Fibroblast of mammary gland (primary cell): Measurements from ENCODE around the gene TRMU.

Source experiments
- DNase-seq: peaks from one replicate; pipeline ENCODE4 v3.0.0-alpha.2; 2010; ENCODE audit warnings: low read depth
- H3K4me3 ChIP-seq: 2 replicates; pipeline ENCODE4 v1.5.1; 2011; ENCODE audit warnings: low read depth, mild to moderate bottlenecking, low read length, moderate library complexity; ENCODE audit not compliant: control insufficient read depth
- TF ChIP-seq, protein P1 (sequence below): conservative IDR thresholded peaks from 2 replicates; pipeline ENCODE4 v1.5.1; 2011; ENCODE audit warnings: low read depth, low read length, inconsistent platforms; ENCODE audit not compliant: control insufficient read depth, insufficient read depth

TRMU gene

DNA sequence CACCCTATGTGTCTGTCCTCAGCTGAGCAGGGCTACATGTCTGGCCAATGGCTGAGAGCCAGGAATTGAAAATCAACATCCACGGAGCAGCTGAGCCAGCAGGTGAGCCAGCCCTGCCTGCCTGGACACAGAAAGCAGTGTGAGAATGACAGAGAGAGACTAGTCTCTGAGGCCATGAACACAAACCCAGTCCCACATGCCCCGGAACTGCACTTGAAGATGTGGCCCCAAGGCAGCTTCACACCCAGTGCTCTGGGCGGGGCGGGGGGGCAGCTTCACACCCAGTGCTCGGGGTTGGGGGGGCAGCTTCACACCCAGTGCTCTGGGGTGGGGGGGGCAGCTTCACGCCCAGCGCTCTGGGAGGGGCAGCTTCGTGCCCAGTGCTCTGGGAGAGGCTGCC lies 37.6 kb downstream of the TRMU start:
- no peak for DNase-seq
- TF ChIP-seq, protein P1, sequence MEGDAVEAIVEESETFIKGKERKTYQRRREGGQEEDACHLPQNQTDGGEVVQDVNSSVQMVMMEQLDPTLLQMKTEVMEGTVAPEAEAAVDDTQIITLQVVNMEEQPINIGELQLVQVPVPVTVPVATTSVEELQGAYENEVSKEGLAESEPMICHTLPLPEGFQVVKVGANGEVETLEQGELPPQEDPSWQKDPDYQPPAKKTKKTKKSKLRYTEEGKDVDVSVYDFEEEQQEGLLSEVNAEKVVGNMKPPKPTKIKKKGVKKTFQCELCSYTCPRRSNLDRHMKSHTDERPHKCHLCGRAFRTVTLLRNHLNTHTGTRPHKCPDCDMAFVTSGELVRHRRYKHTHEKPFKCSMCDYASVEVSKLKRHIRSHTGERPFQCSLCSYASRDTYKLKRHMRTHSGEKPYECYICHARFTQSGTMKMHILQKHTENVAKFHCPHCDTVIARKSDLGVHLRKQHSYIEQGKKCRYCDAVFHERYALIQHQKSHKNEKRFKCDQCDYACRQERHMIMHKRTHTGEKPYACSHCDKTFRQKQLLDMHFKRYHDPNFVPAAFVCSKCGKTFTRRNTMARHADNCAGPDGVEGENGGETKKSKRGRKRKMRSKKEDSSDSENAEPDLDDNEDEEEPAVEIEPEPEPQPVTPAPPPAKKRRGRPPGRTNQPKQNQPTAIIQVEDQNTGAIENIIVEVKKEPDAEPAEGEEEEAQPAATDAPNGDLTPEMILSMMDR, result no peak
- no peak overlapping the region for H3K4me3 ChIP-seq

DNA sequence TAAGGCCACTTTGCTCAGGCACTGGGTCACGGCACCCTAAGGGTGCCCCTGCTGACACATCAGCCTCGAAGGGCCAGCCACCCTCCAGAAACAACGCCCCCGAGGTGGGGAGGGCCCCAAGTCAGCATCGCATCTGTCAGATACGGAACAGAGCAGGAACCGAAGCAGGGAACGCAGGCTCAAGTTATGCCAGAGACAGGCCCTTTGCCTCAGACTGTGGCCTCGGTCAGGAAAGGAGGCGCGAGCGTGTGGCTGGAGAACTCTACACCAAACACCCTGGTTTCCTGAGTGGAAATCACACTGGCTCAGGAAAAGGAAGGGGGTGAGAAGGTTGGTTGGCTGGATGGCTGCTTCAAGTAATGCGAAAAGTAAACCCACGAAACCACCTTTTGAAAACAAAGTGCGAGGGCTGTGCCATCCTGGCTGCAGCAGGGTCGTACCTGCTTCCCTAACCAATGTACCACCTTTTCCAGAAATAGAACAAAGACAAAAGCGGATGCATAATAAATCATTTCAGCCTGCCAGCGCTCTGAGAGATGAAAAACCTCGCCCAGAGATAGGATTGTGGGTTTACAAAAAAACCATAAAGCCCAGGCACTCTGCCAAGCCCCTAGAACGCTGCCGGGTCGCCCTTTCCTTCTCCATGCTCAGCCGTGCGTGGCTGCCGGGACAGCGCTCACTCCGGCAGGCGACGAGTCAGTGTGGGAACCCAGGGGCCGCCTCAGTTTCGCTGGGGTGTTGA lies 38.6 kb downstream of the TRMU start:
- H3K4me3 ChIP-seq, result no peak overlapping the region
- TF ChIP-seq, protein P1, result no peak
- no peak for DNase-seq

DNA sequence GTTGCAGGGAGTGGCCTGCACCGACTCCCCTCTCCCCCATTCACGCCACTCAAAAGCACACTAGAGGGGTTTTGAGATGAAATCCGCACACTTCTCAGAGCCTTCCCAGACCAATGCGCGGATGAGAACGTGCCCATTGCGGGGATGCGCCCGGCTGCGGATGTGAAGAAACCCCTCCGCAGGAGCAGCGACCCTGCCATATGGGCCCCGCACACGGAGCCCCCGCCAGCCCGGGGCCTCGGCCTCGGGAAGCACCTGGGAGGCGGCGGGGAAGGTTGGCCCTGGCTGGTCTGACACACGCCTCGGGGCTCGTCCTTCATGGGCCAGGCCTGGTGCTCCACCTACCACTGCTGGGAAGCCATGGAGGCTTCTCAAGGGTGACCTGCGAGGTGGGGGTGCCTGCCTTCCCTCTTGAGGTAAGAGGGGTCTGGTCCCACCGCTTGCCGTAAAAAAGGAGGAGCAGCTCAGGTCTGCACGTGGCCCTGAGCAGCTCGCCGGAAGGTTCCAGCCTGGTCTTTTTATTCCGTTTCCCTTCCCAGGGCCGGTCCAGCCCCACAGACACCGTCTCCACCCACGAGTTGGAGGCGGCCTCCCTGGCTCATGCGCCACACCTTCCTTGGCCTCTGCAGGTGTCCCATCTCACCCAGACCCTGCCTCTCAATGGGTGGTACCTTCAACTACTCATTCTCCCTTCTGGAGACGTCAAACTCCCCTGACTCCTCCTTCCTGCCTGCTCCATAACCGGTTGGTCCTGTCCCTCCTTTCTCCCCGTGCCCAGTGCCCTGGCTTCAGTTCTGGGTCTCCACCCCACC lies 39.4 kb downstream of the TRMU start:
- H3K4me3 ChIP-seq, result no peak overlapping the region
- no peak for DNase-seq
- TF ChIP-seq, protein P1, result no peak

DNA sequence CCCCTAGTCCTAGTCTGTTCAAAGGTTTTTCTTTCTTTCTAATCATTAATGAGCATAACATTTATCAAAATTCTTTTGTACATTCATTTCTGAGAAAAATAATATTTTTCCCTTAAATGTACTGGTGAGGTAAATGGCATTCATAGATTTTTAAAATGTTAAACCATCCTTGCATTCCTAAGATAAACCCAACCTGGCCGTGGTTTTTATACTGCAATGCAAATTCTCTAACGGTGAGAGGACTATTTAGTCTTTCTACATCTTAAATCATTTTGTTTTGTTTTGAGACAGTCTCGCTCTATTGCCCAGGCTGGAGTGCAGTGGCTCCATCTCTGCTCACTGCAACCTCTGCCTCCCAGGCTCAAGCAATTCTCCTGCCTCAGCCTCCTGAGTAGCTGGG lies 40.6 kb downstream of the TRMU start:
- no peak for DNase-seq
- TF ChIP-seq, protein P1, result no peak
- no peak overlapping the region for H3K4me3 ChIP-seq

DNA sequence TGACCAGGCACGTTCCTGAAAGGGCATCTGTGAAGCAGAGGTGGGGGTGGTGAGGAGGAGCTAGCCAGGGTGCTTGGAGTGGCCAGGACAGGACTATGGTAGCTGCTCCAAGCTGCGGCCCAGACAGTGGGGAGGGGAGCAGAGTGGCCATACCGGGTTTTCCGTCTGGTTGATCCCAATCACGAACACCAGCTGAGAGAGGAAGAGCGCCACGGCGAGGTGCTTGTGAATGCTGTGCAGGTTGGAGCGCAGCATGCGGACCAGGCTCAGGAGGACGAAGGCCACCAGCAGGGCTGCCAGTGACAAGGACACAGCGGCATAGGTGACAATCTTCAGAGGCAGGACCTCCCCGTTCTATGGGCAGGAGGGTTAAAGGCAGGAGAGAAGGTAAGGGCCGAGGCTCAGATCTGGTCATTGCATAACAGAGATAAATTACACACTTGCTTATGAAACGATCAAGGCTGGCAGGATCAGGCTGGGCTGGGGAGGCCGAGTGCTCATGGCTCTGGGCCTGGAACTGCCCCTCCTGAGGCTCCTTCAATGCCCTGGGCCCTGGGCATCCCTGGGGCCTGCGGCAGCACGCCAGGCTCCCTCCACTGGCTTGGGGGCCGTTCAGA lies 41.5 kb downstream of the TRMU start:
- H3K4me3 ChIP-seq, result no peak overlapping the region
- no peak for DNase-seq
- TF ChIP-seq, protein P1, result no peak

DNA sequence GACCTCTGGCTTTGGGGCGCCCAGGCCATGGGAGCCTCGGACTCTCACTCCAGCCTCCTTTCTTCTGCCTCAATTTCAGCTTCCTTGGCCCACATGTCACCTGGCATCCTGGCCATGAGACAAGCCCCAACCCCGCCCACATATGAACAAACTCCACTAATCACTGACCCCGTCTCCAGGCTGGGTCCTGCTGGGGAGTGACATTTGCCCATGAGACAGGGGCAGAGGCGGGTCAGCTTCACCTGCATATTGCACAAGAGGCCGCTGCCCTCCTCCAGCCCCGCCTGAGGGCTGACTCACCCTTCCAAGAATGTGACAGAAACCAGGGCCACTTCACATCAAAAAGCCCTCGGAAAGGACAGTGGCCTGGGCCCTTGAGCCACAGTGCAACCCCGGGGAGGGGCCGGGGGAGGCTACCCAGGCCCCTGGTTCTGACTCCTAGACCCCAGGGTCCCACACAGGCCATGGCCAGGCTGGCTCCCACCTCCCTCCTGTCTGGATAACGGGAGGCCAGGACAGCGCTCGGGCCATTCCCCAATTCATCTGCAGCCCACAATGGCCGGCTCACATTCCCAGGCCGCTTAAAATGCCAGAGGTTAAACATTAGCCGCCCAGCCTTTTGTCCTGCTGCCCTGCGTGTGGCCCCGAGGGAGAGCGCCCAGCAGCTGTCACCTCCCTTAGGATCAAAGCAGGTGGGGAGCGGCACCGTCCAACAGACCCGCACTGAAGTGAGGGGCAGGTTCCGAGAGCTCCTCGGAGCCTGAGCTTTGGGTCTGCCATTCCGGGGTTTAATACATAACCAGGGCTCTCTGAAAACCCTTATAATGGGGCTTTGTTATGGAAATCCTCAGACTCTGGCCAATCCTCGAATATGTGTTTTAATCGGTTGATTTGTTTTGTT lies 42.3 kb downstream of the TRMU start:
- no peak for DNase-seq
- H3K4me3 ChIP-seq, result no peak overlapping the region
- TF ChIP-seq, protein P1, result no peak
